NCI-H1105 (cell line): Measurements from ENCODE around the gene MTURN.
"Not testable (repeated sequence)": the region's sequence is repeated elsewhere in the genome, so short reads cannot be mapped to it uniquely, and the experiment has no call there.

Experiments
- DNase-seq: peaks from one replicate; lab custom pipeline; 2025; lab: John Stamatoyannopoulos, UW

The MTURN gene

GRCh38 chr7:30178748-30179436, 44.1 kb downstream of the MTURN start:
- no peak for DNase-seq

DNA sequence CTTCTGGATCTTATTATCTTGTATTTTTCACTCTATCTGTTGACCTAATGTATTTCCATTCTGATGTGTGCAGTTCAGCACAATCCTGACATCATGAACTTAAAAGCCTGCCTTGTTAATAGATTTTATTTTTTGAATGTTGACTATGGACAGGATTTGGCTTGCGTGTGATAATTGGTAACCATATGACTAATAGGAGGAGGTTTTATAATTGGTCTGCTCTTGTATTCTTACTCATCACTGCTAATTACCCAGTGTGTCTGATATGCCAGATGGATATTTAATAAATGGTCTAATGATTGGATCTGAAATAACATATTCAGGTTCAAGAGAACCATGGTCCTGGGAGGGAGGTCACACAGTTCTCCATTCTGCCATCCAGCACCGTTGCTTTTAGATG, 45.9 kb downstream of the MTURN start:
- no peak for DNase-seq

DNA sequence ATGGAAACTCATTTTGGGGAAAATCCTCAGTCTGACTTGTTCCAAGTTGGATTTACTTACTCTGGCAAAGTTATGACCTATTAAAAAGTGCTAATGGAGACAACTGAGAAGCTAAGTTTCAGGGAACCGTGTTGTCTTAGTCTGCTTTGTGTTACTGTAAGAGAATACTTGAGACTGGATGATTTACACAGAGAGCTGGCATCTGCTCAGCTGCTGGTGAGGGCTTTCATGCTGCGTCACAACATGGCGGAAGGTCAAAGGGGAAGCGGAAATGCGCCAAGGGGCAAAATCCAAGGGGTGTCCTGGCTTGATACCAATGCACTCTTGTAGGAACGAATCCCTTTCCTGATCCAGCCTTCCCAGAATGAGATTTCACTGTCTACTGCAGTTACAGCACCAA, 46.4 kb downstream of the MTURN start:
- DNase-seq = no peak

DNA sequence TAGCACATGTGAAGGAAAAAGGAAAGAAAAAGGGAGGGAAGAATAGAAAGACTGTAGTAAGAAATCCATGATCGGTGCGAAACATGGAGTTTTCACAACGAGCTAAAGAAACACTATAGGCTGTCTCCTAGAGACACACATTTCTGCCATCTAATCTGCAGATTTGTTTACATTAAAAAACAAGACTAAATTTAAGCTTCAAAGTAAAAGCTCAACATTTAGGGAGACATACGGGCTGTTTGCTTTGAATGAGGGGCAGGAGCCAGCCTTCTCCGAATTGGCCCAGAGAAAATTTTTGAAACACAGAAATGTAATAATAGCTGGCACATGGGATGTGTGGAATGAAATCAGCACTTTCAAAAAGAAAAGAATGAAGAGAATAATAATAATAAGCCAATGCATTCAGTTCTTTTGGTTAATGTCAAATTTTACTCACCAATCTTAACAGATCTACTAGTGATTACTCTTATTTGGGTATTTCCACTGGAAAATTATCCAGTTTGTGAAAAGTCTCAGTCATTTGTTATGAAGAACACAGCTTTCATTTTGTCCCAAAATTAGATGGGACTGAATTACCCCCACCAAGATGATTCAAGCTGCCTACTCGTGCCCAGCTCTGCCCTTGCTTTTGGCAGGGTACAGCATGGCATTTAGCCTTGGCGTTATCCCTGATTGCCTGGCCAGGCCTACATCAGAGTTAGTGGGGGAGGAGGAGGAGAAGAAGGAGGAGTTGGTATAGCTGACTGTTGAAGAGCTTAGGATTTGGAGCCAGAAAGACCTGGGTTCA, 47.1 kb downstream of the MTURN start:
- DNase-seq = no peak

GRCh38 chr7:30182814-30183213, 48.0 kb downstream of the MTURN start:
- no peak for DNase-seq

- no peak for DNase-seq
These were observed 49.1 kb downstream of the MTURN start for GRCh38 chr7:30183749-30184369.

GRCh38 chr7:30184791-30185487, 50.2 kb downstream of the MTURN start:
- no peak for DNase-seq

DNA sequence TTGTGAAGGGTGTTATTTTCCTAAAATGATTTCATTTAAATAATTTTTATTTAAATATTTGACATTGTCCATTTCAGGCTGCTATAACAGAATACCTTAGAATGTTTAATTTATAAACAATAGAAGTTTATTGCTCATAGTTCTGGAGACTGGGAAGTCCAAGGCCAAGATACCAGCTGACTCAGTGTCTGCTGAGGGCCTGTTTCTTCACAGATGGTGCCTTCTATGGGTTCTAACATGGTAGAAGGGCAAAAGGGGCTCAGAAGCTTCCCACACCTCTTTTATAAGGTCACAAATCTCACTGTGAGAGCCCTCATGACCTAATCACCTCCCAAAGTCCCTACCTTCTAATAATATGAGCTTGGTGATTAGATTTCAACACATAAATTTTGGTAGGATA, 50.7 kb downstream of the MTURN start:
- DNase-seq = no peak

GRCh38 chr7:30186725-30187124, 51.9 kb downstream of the MTURN start:
- DNase-seq = no peak

- DNase-seq = no peak
These were observed 52.7 kb downstream of the MTURN start for GRCh38 chr7:30187513-30187912.

DNA sequence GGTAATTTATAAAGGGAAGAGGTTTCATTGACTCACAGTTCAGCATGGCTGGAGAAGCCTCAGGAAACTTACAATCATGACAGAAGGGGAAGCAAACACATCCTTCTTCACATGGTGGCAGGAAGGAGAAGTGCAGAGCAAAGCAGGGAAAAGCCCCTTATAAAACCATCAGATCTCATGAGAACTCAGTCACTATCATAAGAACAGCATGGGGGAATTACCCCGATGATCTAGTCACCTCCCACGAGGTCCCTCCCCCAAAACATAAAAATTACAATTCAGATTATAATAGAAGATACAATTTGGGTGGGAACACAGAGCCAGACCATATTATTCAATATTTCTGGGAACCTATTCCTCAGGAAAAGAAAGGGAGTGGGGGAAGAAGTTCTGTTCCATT, 53.6 kb downstream of the MTURN start:
- DNase-seq = not testable (repeated sequence)

GRCh38 chr7:30188811-30189210, 54.0 kb downstream of the MTURN start:
- no peak for DNase-seq

GRCh38 chr7:30191809-30192208, 57.0 kb downstream of the MTURN start:
- DNase-seq = no peak

DNA sequence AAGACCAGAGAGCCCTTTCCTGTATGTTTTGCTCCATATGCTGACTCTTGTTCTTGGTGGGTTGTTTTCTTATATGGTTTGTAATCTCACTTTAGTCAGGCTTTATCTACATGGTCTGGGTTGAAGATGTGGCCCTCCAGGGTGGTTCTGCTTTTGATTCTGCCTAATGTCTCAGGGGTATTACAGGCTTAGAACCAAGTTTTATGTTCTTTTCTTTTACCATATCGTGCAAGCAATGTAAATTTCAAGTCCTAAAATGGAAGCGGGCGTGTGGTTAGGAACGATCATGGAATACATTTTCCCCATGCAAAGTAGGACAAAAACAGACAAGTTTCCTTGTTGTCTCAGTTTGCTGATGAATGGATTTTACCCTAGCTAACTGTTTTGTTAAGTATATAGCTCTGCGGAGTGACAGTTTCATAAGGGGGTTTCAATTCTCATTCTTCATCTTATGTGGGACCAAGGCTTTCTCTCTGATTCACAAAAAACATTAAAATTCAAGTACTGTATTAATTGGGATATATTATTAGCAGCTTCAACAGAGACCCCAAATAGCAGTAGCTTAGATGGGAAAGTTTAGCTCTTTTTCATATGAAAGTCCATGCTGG, 58.7 kb downstream of the MTURN start:
- no peak for DNase-seq

GRCh38 chr7:30196408-30196807, 61.6 kb downstream of the MTURN start:
- DNase-seq = no peak

DNA sequence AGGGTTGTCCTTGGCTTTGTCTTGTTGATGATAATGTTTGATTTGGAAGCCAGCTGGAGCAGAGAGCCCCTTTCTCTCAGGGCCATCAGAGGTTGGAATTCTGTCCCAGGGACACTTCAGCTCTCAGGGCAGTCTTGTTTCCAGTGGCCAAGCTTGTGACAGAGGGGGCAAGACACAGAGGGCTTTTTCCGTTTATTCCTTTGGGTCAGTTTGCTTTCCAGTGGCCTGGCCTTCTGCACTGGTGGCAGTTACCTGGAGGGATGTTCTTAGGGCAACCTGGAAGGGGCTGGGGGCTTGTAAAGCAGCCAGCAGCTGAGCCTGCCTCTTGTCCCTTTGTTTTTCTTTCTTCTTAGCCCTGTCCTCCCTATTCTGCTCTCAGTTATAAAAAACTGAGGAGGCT, 62.7 kb downstream of the MTURN start:
- no peak for DNase-seq

DNA sequence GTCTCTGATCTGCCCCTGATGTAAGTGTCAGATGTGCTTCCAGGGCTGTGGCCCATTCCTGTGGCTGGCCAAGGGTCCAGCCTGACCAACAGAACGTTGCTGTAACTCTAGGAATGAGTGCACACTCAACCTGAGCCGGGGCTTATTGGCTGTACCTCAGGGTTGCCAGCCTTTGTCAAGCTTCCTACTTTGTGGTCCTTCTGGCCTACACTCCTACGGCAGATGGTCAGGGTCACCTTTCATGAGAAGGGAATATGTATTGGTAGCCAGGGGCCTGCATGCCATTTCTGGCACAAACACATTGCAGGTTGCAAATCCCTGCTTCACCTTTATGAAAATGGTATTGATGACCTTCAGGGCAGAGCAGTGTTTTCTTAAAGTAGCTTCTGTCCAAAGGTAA, 64.5 kb downstream of the MTURN start:
- no peak for DNase-seq

- DNase-seq = no peak
These were observed 65.8 kb downstream of the MTURN start for GRCh38 chr7:30200591-30200990.

- no peak for DNase-seq
These were observed 66.4 kb downstream of the MTURN start for GRCh38 chr7:30201161-30201666.

DNA sequence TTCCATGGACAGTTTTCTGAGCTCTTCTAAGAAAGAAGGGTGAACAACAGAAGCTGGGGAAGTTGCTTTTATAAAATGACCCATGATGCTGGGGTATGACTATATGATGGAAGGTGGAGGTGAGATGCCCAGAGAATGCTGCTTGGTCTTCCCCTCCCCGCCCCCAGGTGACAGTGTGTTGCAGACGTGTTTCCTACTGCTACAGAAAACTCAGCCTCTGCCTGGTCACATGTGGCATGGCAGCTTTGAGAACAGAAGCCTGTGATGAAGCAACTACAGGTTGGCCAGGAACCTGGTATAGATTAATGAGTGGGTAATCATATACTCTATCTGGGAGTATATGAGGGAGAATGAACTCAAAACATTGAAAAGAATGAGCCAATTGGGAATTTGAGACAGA, 67.1 kb downstream of the MTURN start:
- DNase-seq = no peak

DNA sequence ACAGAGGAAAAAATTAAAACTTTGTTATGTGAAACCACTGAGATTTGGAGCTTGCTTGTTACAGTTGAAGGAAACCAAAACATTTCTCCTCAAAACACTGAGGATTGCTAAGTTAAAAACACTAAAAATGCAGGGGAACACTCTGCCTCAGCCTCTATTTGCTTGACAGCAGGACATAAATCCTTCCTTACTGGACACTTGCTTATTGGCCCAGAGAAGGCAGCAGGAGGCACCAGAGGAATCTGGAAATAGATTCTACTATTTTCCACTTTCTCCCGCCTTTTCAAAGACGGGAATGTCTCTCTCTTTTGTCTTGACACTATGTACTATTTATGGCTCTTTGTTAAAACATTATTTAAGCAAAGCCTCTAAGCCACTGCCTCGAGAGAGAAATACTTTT, 67.9 kb downstream of the MTURN start:
- DNase-seq = no peak

GRCh38 chr7:30206491-30206890, 71.7 kb downstream of the MTURN start:
- DNase-seq = no peak
